Ecto neural progenitor cell (in vitro differentiated cells): Measurements from ENCODE around the gene PSORS1C2.
"Not testable (repeated sequence)": the region's sequence is repeated elsewhere in the genome, so short reads cannot be mapped to it uniquely, and the experiment has no call there.

ENCODE experiments used
- DNase-seq: peaks from one replicate; pipeline ENCODE4 v3.0.0-alpha.2; 2018; ENCODE audit warnings: low spot score

PSORS1C2 gene

DNA sequence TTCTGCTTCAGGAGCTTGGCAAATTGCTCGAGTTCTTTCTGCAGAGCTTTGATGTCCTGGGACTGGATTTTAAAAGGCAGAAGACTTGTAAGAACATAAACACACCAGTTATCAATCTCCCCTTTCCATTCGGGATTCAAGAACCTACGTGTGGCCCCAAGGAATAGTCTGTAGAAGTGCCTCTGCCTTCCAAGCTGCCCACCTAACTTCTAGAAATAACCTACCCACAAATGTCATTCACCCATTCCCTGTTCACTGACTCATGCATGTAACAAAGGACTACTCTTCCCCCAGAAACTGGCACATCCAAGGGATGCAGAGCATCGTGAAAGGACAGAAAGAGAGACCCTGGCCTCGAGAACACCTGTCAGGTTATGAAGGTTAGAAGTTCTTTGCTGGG is 27.1 kb upstream of the PSORS1C2 start:
- no peak for DNase-seq

DNA sequence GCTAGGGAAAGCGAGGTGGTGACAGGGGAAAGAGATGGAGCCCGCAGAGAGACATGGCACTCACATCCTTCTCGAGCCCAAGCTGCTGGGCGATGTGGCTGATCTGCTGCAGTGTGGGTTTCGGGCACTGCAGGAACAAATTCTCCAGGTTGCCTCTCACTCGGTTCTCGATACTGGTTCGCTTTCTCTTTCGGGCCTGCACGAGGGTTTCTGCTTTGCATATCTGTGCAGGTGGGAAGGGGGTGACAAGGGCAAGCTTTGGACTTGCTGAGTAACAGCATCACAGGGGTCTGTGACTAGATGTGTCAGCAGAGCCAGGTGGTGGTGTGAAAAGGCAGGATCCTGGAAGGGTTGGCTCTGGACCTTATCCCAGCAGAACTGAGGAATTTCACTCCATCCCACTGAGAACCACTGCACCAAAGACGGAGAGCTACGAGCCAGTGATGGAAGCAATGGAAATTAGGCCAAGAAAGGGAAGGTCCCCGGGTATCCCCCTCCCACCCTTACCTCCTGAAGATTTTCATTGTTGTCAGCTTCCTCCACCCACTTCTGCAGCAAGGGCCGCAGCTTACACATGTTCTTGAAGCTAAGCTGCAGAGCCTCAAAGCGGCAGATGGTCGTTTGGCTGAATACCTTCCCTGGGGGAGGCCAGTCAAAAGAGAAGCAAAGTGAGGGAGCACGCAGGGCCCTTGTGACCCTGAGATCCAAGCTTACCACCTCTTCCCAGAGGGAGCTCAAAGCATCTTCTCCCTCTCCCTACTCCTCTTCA is 26.4 kb upstream of the PSORS1C2 start:
- not testable (repeated sequence) for DNase-seq

DNA sequence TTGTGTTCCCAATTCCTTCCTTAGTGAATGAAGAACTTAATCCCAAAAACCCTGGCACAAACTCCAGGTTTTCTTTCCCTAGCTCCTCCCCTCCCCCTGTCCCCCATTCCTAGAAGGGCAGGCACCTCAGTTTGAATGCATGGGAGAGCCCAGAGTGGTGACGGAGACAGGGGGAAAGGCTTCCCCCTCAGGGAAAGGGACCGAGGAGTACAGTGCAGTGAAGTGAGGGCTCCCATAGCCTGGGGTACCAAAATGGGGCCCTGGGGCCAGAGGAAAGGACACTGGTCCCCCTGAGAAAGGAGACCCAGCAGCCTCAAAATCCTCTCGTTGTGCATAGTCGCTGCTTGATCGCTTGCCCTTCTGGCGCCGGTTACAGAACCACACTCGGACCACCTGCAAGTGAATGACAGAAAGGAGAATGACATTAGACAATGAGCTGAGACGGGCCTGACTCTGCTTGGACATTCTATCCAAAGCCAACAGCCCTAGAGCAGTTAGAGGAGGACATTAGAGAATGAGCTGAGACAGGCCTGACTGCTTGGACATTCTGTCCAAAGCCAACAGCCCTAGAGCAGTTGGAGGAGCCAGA is 25.7 kb upstream of the PSORS1C2 start:
- DNase-seq = not testable (repeated sequence)

DNA sequence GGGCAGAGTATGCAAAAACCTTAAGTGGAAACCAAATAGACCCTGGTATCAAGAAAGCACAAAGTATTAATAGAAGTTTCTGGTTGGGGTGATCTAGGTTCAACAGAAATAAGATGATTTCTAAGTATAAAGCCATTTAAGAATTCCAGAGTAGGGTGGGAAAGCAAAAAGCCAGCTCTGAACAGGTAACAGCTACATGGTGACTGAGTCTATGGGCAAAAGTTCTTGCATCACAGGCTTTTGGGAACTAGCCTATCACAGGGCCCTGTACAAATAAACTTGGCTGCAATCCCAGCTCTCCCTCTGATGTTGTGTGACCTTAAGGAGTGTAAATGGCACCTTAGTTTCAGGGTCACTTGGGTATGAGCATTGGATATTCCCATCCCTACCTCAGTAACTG is 25.1 kb upstream of the PSORS1C2 start:
- DNase-seq = no peak

DNA sequence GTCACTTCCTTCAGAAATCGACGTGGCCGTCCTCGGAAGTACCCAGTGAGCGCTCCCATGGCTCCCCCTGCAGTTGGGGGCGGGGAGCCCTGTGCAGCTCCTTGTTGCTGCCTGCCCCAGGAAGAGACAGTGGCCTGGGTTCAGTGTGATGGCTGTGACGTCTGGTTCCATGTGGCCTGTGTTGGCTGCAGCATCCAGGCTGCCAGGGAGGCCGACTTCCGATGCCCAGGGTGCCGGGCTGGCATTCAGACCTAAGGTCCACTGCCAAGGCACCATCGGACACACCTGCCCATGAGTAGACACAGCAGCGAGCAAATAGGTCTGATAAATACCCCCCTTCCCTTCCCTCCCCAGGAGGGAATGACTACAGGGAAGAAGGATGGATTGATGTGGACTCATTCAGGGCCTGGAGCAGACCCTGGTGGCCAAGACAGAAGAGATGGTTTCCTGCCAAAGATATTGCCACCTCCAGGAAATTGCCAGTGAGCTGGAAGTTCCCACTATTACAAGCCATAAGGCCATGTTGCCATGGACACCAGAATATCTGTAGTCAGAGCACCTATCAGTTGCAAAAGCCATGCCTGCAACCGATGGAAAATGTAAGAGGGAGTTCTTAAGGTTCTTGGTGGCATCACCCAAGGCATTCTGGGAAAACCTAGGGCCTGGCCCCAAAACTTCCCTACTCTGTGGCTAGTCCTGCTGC is 23.7 kb upstream of the PSORS1C2 start:
- DNase-seq = no peak

DNA sequence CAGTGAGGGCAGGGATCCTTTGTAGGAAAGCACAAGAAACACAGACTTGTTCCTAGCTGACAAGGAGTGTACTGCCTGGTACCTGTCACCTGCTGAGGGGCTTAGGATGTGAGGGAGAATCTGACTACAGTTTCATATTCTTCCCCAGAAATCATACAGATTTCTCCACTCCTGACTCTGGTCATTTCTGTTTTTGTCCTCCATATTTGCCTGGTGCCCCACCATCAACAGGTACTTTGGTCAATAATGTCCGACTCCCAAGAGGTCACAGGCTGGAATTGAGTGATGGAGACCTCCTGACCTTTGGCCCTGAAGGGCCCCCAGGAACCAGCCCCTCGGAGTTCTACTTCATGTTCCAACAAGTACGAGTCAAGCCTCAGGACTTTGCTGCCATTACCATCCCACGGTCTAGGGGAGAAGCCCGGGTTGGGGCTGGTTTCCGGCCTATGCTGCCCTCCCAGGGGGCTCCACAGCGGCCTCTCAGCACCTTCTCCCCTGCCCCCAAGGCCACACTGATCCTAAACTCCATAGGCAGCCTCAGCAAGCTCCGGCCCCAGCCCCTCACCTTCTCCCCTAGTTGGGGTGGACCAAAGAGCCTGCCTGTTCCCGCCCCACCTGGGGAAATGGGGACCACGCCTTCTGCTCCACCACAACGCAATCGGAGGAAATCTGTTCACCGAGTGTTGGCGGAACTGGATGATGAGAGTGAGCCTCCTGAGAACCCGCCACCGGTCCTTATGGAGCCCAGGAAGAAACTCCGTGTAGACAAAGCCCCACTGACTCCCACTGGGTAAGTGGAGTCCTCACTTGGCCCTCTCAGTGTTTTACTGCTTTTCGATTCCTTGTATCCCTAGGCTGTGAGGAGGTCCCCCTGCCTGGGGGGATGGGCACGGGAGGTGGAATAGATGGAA is 22.6 kb upstream of the PSORS1C2 start:
- DNase-seq = no peak

DNA sequence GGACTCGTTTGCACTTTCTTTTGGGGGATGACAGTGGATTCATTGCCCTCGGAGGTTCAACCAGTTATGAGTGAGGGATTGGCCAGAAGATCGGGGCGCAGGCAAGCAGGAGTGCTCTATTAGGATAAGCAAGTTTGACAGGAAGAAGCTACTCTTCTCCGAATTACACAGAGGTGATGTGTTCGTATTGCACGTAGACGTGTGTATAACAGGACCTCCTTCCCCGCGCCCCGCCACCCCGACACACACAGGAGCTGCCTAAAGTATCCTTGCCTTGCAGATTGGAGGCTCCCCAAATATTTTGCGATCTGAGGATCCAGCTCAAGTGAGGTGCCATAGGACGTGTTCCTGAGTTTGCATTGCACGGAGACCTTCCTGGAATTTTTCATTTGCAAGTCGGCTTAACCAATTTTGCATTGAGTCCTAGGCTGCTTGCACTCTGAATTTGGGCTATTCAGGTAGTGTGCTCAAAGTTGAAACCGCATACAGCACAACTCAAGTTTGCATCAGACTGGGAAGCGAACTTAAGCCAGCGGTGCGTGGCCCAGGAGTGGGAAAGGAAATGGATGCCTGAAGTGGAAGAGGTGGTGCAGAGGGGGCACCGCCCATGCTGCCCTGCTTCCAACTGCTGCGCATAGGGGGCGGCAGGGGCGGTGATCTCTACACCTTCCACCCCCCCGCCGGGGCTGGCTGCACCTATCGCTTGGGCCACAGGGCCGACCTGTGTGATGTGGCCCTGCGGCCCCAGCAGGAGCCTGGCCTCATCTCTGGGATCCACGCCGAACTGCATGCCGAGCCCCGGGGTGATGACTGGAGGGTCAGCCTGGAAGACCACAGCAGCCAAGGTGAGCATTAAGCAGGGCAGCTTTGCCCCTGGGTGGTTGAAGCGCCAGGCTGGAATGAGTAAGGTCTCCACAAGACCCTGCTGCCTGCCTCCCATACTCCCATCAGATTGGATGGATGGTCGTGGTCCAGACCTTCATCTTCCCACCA is 20.3 kb upstream of the PSORS1C2 start:
- no peak for DNase-seq

DNA sequence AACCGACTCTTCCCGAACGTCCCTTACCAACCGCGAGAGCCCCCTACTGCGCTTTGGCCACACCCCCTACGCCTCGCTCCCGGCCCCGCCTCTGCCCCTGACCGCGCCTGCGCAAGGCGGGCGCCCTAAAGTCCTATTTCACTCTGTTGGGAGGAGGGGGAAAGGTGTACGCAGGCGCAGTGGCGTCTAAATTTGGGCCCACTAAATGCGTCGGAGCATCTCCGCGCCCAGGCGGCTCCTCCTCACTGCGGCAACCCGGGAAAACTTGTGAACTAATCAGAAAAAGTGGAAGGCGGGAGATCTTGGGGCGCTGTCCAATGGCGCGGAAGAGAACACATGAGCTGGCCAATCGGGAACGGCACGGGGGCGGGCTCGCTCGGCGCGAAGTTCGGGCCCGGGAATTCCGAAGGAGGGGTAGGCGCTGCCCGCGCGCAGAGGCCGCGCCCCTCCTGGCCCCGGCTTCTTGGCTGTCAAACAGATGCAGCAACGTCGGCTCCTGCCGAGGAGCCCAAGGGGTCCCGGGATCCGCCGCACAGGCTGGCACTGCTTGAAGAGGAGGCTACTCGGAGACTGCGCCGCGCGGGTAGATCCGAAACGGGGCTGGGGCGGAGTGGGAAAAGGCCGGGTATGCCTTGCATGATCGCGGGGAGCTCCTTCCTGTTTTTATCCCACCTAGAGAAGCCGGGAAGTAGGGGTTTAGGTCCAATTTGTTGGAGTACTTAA is 19.4 kb upstream of the PSORS1C2 start, which contains the start of gene TCF19:
Gene TCF19, plus strand, starts transcription at position 450 of the 723 bp plus-strand sequence. CDS start 881 bp downstream, outside the sequence.
- DNase-seq = peak; percentile 99

DNA sequence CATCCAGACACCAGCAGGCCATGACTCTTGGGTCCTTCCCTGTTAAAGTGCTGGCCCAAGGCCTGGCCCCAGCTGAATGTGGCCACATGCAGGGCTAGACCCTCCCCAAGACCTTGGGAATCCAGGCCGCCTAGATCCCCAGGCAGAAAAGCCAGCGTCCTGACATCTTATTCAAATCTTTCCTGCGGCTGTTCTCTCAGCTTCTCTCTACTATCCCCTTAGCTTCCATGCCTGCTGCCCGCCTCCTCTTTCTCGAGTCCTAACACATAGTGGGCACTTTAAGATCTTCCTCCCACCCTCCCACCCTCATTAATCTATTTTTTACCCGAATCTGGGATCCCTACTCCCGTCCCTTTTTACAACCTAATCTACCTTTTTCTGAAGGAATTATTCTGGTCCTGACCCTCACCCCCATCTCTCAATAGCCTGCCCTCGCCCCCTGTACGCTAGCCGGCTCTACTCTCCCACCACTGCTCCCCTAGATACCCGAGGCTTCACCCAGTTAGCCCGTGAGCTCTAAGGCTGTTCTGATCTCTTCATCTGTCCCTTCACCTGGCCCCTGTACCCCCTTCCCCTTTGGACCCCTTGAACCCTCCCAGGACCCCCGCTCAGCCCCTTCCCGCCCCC is 18.8 kb upstream of the PSORS1C2 start, which contains the start of gene CCHCR1:
Gene CCHCR1, minus strand, starts transcription at position 290 of the 627 bp plus-strand sequence. Its CDS starts 202 bp downstream, at position 88.
- DNase-seq = no peak

DNA sequence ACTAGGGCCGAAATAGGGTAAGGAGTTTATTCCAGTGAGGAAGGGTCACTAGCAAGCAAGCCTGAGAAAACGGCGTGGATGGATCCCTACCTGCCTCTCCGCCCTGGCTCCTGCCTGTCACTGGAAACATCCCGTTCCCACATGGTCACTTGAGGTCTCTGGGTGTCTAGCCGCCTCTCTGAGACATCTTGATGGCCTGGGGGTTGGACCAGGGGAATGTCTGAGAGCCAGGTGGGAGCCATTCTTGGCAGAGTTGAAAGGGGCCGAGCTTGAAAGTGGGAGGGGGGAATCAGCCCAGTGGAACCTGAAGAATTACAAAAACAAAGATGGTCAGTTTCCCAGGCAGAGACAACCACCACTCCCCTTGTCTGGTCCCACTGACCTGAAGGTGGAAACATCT is 17.8 kb upstream of the PSORS1C2 start:
- no peak for DNase-seq

DNA sequence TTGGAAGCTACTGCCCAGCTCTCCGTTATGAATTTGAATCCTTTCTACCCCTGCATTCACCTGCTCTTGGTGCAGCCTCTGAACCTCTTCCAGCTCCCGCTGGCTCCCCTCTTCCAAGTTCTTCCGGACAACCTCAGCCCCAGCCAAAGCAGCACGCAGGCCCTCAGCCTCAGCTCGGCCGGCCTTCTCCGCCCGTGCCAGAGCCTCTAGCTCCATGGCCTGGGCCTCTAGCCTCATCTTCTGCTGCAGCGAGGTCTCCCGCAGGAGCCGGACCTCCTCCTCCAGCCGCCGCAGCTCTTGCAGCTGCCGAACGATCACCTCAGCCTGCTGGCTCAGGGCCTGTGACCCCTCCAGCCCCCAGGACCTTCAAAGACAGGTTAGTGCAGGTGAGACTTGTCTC is 15.6 kb upstream of the PSORS1C2 start:
- DNase-seq = no peak

DNA sequence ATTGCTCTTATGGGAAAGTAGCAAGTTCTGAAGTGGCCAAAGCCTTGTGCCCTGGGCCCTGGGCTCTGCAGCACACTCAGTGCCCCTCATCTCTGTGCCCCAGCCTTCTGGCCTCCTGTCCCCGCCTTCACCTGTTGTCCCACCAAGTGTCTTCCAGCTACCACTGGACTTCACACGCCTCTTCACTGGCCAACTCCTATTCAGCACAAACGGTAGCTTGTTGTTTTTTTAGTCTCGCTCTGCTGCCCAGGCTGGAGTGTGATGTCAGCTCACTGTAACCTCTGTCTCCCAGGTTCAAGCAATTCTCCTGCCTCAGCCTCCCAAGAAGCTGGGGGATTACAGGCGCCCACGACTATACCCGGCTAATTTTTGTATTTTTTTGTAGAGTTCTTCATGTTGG is 13.9 kb upstream of the PSORS1C2 start:
- DNase-seq = no peak

DNA sequence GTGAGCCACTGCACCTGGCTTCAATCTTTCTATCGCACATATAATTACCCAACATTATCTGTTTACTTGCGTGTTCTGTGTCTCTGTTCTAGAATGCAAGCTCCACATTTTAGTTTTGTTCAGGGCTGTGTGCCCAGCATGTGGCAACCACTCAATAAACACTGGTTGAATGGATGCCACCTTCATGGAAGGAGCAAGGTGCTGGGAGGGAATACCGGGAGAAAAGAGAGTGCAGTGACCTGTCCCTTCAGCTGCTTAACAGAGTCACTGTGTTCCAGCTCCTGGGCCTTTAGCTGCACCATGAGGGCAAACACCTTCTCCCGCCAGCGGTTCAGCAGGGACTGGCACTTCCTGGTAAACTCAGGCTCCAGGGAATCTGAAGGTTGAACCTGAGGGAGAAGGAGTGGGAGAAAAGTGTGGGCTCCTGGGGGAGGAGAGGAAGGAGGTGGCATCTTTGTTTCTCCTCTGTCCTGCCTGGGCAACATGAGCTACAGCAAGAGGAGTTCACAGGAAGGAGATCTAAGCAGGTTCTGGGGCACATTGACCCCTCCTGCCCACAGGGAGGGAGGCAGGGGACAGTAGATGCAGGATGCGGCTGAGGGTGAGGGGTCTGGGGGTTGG is 11.1 kb upstream of the PSORS1C2 start:
- DNase-seq = no peak

DNA sequence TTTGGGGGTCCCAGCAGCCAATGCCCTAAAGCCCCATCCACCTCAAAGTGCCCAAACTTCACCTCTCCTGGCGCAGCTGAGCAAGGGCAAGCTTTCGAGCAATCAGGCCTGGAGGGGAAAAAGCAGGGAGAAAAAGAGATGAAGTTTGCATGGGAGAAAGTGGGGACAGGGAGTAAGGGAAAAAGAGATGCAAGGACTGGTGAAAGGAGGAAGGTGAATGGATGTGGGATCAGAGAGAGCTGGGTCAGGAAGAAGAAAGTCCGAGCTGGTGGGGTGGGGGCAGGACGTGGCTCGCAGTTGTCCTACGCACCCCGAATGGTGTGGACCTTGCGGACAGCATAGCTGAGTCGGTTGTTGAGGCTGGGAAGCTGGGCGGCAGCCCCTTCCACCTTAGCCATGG is 6.5 kb upstream of the PSORS1C2 start:
- DNase-seq = no peak

DNA sequence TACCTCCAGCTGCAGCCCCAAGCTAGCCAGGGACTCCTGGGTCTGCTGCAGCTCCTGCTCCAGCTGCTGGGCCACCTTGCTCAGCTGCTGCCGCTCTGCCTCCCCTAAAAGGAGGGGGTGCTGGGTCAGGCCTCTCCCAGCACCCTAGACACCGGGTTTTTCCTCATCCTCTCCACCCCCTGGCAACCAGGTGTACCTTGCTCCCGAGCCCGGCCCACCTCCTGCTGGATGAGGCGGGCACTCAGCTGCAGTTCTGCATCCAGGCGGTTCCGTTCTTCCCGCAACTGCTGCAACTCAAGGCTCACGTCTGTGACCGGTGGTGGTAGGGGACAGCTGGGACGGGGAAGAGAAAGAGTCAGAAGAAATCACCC is 6.1 kb upstream of the PSORS1C2 start:
- no peak for DNase-seq

DNA sequence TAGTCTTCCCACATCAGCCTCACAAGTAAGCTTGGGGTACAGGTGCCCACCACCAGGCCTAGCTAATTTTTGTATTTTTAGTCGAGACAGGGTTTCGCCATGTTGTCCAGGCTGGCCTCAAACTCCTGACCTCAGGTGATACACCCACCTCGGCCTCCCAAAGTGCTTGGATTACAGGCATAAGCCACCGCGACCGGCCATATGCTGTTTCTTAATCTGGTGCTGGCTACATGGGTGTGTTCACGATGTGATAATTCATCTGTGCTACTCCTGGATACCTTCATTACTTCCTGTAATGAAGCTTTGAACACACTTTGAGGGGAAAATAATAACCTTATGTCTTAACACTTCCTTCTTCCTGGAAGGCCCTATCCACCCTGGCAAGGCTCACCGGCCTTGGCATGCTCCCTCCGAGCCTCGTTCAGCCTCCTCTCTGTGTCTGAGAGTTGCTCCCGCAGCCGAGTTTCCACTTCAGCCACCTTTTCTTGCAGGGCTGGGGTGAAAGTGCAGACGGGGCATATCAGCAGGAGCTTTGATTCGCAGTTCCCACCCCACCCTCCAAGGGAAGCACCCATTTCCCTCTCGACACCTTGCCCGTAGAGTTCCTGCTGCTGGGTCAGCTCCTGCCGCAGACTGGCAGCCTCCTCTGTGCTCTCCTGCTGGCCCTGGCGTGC is 5.6 kb upstream of the PSORS1C2 start:
- no peak for DNase-seq

DNA sequence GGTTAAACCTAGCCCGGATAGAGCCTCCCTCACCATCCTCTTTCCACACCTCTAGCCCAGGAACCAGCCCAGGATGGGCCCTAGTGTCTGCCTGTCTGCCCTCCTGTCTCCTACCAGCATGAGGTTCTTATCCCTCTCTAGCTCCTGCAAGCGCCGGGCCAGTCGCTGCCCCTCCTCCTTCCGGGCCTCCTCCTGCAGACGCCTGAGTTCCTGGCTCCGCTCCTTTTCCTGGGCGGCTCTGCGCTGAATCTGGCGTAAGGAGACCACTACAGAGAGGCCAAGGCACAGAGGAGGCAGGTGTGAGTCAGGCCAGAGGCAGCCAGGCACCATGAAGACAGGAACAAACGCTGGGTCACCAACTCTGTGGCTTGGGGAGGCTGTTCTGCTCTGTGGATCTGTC is 4.3 kb upstream of the PSORS1C2 start:
- DNase-seq = no peak

DNA sequence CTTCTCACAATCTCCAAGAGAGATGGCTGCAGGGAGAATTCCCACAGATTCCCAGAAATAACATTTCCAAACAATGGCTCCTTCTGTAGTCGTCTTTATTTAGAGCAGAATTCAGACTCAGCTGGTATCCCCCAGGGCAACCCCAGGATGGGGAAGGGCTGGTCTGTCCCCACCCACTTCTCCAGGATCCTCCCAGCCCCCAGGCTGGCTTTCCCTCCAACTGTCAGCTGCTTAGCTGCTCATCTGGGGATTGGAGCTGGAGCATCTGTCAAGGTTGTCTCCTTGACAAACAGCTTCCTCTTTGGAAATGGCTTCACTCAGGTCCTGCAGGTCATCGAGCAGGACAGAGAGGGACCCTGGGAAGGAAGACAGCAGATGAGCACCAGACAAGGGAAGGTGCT is 3.5 kb upstream of the PSORS1C2 start:
- no peak for DNase-seq

DNA sequence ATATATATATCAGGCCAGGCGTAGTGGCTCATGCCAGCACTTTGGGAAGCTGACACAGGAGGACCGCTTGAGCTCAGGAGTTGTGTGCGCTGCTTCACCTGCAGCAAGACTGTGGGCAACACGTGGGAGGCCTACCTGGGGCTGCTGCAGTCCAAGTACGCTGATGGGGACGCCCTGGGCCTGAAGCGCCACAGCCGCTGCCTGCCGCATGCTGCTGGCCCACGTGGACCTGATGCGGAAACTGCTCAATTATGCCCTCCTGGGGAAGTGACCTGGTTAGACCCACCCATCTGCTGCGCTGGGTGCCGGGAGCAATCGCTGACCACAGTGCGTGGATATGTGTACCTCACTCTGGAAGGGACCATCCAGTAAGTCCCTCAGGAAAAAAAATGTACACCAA is 1.8 kb upstream of the PSORS1C2 start:
- no peak for DNase-seq
